H1 (cell line): ENCODE data around the gene DCLK1. TPM values are rescaled to one million over a fixed set of nuclear protein-coding genes. Genes with fewer than 3 reads are reported as not detected.

Experiments
- CTCF ChIA-PET: fragments of 300-600 bp; sonication (Branson Sonifier 250); formaldehyde crosslinking; loops from one replicate; lab custom pipeline; 2021; ENCODE audit not compliant: partially characterized antibody; lab: Charles Lee
- POLR2A ChIA-PET: fragments of 300-600 bp; sonication (Branson Sonifier 250); formaldehyde crosslinking; loops from one replicate; lab custom pipeline; 2021; ENCODE audit warnings: inconsistent platforms; ENCODE audit not compliant: partially characterized antibody; lab: Charles Lee
- DNase-seq, 2 experiments: peaks; one replicate each; pipeline versions ENCODE4 v3.0.0 to v3.0.0-alpha.2; 2010 to 2022; ENCODE audit warnings: low spot score in 2 of 2, low read depth in 1 of 2, mixed read lengths in 1 of 2
- FAIRE-seq: peaks from 2 replicates; lab custom pipeline; 2011; peaks lifted over from hg19 to GRCh38; lab: Jason Lieb, UNC
- H2AFZ ChIP-seq: 2 replicates; pipeline ENCODE4 v1.8.1; 2012; ENCODE audit warnings: low read length, inconsistent platforms
- H2AK5ac ChIP-seq: 2 replicates; pipeline ENCODE4 v1.6.1; 2013; ENCODE audit warnings: low read depth, low read length
- H2BK120ac ChIP-seq: replicated peaks from 2 replicates; pipeline ENCODE3; 2013; ENCODE audit warnings: low read depth, low read length, inconsistent platforms
- H2BK12ac ChIP-seq: 2 replicates; pipeline ENCODE4 v1.6.1; 2013; ENCODE audit warnings: low read depth, low read length
- H2BK15ac ChIP-seq: 2 replicates; pipeline ENCODE4 v1.6.1; 2013; ENCODE audit warnings: low read length
- H2BK20ac ChIP-seq: 2 replicates; pipeline ENCODE4 v1.6.1; 2013; ENCODE audit warnings: low read length
- H2BK5ac ChIP-seq: 2 replicates; pipeline ENCODE4 v1.6.1; 2013; ENCODE audit warnings: low read depth, low read length
- H3K14ac ChIP-seq: 2 replicates; pipeline ENCODE4 v1.6.1; 2013; ENCODE audit warnings: inconsistent platforms; ENCODE audit not compliant: insufficient read length
- H3K18ac ChIP-seq: 2 replicates; pipeline ENCODE4 v1.6.1; 2013; ENCODE audit warnings: low read length; ENCODE audit errors: extremely low read depth
- H3K23ac ChIP-seq: 2 replicates; pipeline ENCODE4 v1.6.1; 2013; ENCODE audit warnings: inconsistent platforms; ENCODE audit not compliant: insufficient read length
- H3K23me2 ChIP-seq: 2 replicates; pipeline ENCODE4 v1.6.1; 2013; ENCODE audit warnings: low read depth, low read length
- H3K27ac ChIP-seq: 2 replicates; pipeline ENCODE4 v1.6.1; 2011; ENCODE audit warnings: low read depth, low read length, inconsistent platforms
- H3K27me3 ChIP-seq, 4 experiments: replicated peaks in 1 of 4; 1 replicate in 1 of 4; 2 replicates in 3 of 4; pipeline versions ENCODE4 v1.6.1 to v1.8.1; 2011 to 2013; ENCODE audit warnings: low read length in 3 of 4, mild to moderate bottlenecking in 3 of 4, inconsistent platforms in 2 of 4, mixed read lengths in 2 of 4, moderate library complexity in 1 of 4; ENCODE audit not compliant: control insufficient read depth in 3 of 4, insufficient read depth in 3 of 4; ENCODE audit errors: extremely low read depth in 1 of 4
- H3K36me3 ChIP-seq, 4 experiments: 2 replicates each; pipeline versions ENCODE4 v1.6.1 to v1.8.1; 2011 to 2013; ENCODE audit warnings: mild to moderate bottlenecking in 4 of 4, low read length in 3 of 4, moderate library complexity in 2 of 4, control low read depth in 1 of 4, inconsistent platforms in 1 of 4; ENCODE audit not compliant: insufficient read depth in 4 of 4, control insufficient read depth in 2 of 4
- H3K4ac ChIP-seq: replicated peaks from 2 replicates; pipeline ENCODE3; 2013; ENCODE audit warnings: low read length, low read depth, mixed read lengths, inconsistent platforms; ENCODE audit not compliant: insufficient read length
- H3K4me1 ChIP-seq, 4 experiments: replicated peaks in 1 of 4; 1 replicate in 1 of 4; 2 replicates in 3 of 4; pipeline versions ENCODE4 v1.6.1 to v1.8.1; 2011 to 2013; ENCODE audit warnings: low read length in 3 of 4, inconsistent platforms in 2 of 4, mixed read lengths in 1 of 4; ENCODE audit not compliant: insufficient read depth in 4 of 4, control insufficient read depth in 3 of 4
- H3K4me2 ChIP-seq, 2 experiments: 2 replicates each; pipeline versions ENCODE4 v1.6.1 to v1.8.1; 2011 to 2013; ENCODE audit warnings: low read depth in 2 of 2, low read length in 2 of 2, control low read depth in 1 of 2, inconsistent platforms in 1 of 2, mild to moderate bottlenecking in 1 of 2; ENCODE audit not compliant: insufficient read depth in 1 of 2
- H3K4me3 ChIP-seq, 4 experiments: fragments of 200-600, 300-600 bp in 1 of 4; sonication (generic), shearing (Covaris generic), sonication (Bioruptor Twin) in 1 of 4; 2 replicates each; pipeline versions ENCODE4 v1.5.1 to v1.8.1; 2011 to 2016; ENCODE audit warnings: low read length in 4 of 4, low read depth in 3 of 4, control low read depth in 2 of 4, inconsistent platforms in 2 of 4, mild to moderate bottlenecking in 2 of 4, mixed read lengths in 1 of 4, moderate library complexity in 1 of 4; ENCODE audit not compliant: insufficient read depth in 2 of 4; ENCODE audit errors: extremely low read depth in 1 of 4
- H3K56ac ChIP-seq: replicated peaks from 2 replicates; pipeline ENCODE3; 2013; ENCODE audit warnings: low read depth, mild to moderate bottlenecking, mixed read lengths, low read length, inconsistent platforms; ENCODE audit not compliant: insufficient read length
- H3K79me1 ChIP-seq: 2 replicates; pipeline ENCODE4 v1.6.1; 2013; ENCODE audit warnings: low read depth, low read length, control low read depth
- H3K79me2 ChIP-seq, 2 experiments: 2 replicates each; pipeline versions ENCODE4 v1.6.1 to v1.8.1; 2012 to 2013; ENCODE audit warnings: low read length in 2 of 2, mild to moderate bottlenecking in 2 of 2, inconsistent platforms in 1 of 2; ENCODE audit not compliant: insufficient read depth in 2 of 2, control insufficient read depth in 1 of 2
- H3K9ac ChIP-seq, 4 experiments: replicated peaks in 1 of 4; 1 replicate in 1 of 4; 2 replicates in 3 of 4; pipeline versions ENCODE4 v1.6.1 to v1.8.1; 2011 to 2013; ENCODE audit warnings: low read depth in 3 of 4, low read length in 3 of 4, control low read depth in 2 of 4, mild to moderate bottlenecking in 2 of 4, moderate library complexity in 2 of 4, inconsistent platforms in 1 of 4; ENCODE audit errors: extremely low read depth in 1 of 4
- H3K9me3 ChIP-seq, 2 experiments: 2 replicates each; pipeline versions ENCODE4 v1.6.1 to v1.8.1; 2012 to 2013; ENCODE audit warnings: mild to moderate bottlenecking in 2 of 2, moderate library complexity in 2 of 2, control low read depth in 1 of 2, inconsistent platforms in 1 of 2, low read depth in 1 of 2, low read length in 1 of 2, mixed read lengths in 1 of 2; ENCODE audit not compliant: insufficient read depth in 2 of 2
- H4K20me1 ChIP-seq, 2 experiments: replicated peaks in 1 of 2; 2 replicates each; pipeline versions ENCODE3 to v1.8.1; 2011 to 2013; ENCODE audit warnings: inconsistent platforms in 2 of 2, low read length in 2 of 2, mild to moderate bottlenecking in 1 of 2; ENCODE audit not compliant: insufficient read depth in 2 of 2, control insufficient read depth in 1 of 2
- H4K5ac ChIP-seq: 2 replicates; pipeline ENCODE4 v1.6.1; 2013; ENCODE audit warnings: low read length, low read depth, mixed read lengths, inconsistent platforms; ENCODE audit not compliant: insufficient read length
- H4K8ac ChIP-seq: 2 replicates; pipeline ENCODE4 v1.8.0; 2013; ENCODE audit warnings: mild to moderate bottlenecking, moderate library complexity, low read length, inconsistent platforms; ENCODE audit not compliant: insufficient read depth; ENCODE audit errors: extremely low read depth
- H4K91ac ChIP-seq: replicated peaks from 2 replicates; pipeline ENCODE3; 2013; ENCODE audit warnings: low read length, mixed read lengths, inconsistent platforms; ENCODE audit not compliant: insufficient read length
- ATF3 ChIP-seq: IDR thresholded peaks from 2 replicates; pipeline ENCODE4 v1.6.1; 2011; ENCODE audit warnings: low read depth, mild to moderate bottlenecking, low read length; ENCODE audit not compliant: insufficient read depth
- BRCA1 ChIP-seq: IDR thresholded peaks from 2 replicates; pipeline ENCODE4 v1.6.1; 2012; ENCODE audit warnings: low read depth, low read length, improper control_type of control experiment
- CBX5 ChIP-seq: fragments of 300-800, 300-1000 bp; sonication (generic); IDR thresholded peaks from 2 replicates; pipeline ENCODE4 v1.7.1; 2016; ENCODE audit warnings: antibody characterized with exemption, low read length, low read depth
- CHD1 ChIP-seq: IDR thresholded peaks from 2 replicates; pipeline ENCODE4 v1.6.1; 2012; ENCODE audit warnings: low read depth, low read length, improper control_type of control experiment
- E2F6 ChIP-seq: IDR thresholded peaks from 2 replicates; pipeline ENCODE4 v1.6.1; 2012; ENCODE audit warnings: inconsistent platforms
- JUN ChIP-seq: IDR thresholded peaks from 2 replicates; pipeline ENCODE4 v1.6.1; 2011; ENCODE audit warnings: low read depth, mild to moderate bottlenecking, improper control_type of control experiment, low read length
- KDM1A ChIP-seq: fragments of 200-600, 300-600 bp; sonication (generic); IDR thresholded peaks from 2 replicates; pipeline ENCODE4 v1.7.1; 2016; ENCODE audit warnings: mild to moderate bottlenecking, low read length, borderline replicate concordance
- RFX5 ChIP-seq: IDR thresholded peaks from 2 replicates; pipeline ENCODE4 v1.6.1; 2011; ENCODE audit warnings: low read depth, low read length, improper control_type of control experiment, borderline replicate concordance
- RXRA ChIP-seq: IDR thresholded peaks from 2 replicates; pipeline ENCODE4 v1.6.1; 2011; ENCODE audit warnings: low read depth, mild to moderate bottlenecking, low read length, moderate library complexity; ENCODE audit not compliant: insufficient read depth
- SIN3A ChIP-seq, 2 experiments: IDR thresholded peaks in 1 of 2; conservative IDR thresholded peaks in 1 of 2; 2 replicates each; pipeline ENCODE4 v1.6.1; 2011 to 2012; ENCODE audit warnings: low read length in 2 of 2, improper control_type of control experiment in 1 of 2, low read depth in 1 of 2, mild to moderate bottlenecking in 1 of 2
- SP1 ChIP-seq: IDR thresholded peaks from 2 replicates; pipeline ENCODE4 v1.6.1; 2011; ENCODE audit warnings: low read depth, low read length
- TBP ChIP-seq: IDR thresholded peaks from 2 replicates; pipeline ENCODE4 v1.6.1; 2011; ENCODE audit warnings: low read depth, low read length, improper control_type of control experiment
- TCF12 ChIP-seq: IDR thresholded peaks from 2 replicates; pipeline ENCODE4 v1.6.1; 2011; ENCODE audit warnings: low read depth, mild to moderate bottlenecking, low read length
- WGBS, 2 experiments: shearing (Covaris generic) in 1 of 2; methylation state at CpG; one replicate each; pipeline versions ENCODE4 v1.1.6 to v1.1.7; 2013 to 2015; ENCODE audit warnings: low lambda C conversion rate in 2 of 2, mixed read lengths in 2 of 2, inconsistent platforms in 1 of 2, low coverage in 1 of 2, missing lambda C conversion rate in 1 of 2; ENCODE audit not compliant: insufficient replicate concordance in 2 of 2, insufficient coverage in 1 of 2, insufficient read length in 1 of 2; ENCODE audit errors: extremely low coverage in 1 of 2, missing lambda C conversion rate in 1 of 2; 5-methylcytosine and 5-hydroxymethylcytosine counted together
- polyA plus RNA-seq, 7 experiments: library from polyadenylated mRNA; depleted of rRNA in 3 of 7; stranded (reverse) in 5 of 7; unstranded in 2 of 7; fragments of >200 nt in 5 of 7; fragments of 200-250 nt in 2 of 7; gene quantifications; 1 replicate in 5 of 7; 2 replicates in 1 of 7; 4 replicates in 1 of 7; pipeline versions ENCODE4 v1.2.1 to v1.2.3, GENCODE V29; 2011 to 2013; ENCODE audit warnings: missing spikeins in 2 of 7, mixed read lengths in 2 of 7
- total RNA-seq: library from RNA; stranded (reverse); fragmentation: NEBNext Ultra II Directional; extraction: Animal tissue kit (Norgen Biotek cat#: 25700); gene quantifications from 2 replicates; pipeline ENCODE4 v1.2.1, GENCODE V29; 2021

DCLK1 gene
- total and polyA plus RNA-seq, 2 of the 8 experiments (the other 6 are each of a cell fraction or from before 2014, with no cell fraction given) = 22.8 to 41.0 TPM

- Histone ChIP-seq H3K27me3 (no peaks in the 10 kb centered on the region), H4K8ac (no peak overlapping the region), H2BK15ac (no peak overlapping the region), H3K14ac (no peak overlapping the region), H3K18ac (no peak overlapping the region), H2BK20ac (no peak overlapping the region), H2AK5ac (no peak overlapping the region), H3K4me2 (no peak overlapping the region), H3K23ac (no peak overlapping the region), H2BK5ac (no peak overlapping the region), H3K79me1 (no peaks in the 10 kb centered on the region), H3K27ac (no peak overlapping the region), H2BK12ac (no peak overlapping the region), H2AFZ (no peak overlapping the region), H3K79me2 (no peaks in the 10 kb centered on the region), H4K20me1 (no peaks in the 10 kb centered on the region), H3K4ac (no peak overlapping the region), H3K36me3 (no peaks in the 10 kb centered on the region; a peak in 1 of 8 replicates), H4K91ac (no peak overlapping the region), H3K56ac (no peak overlapping the region), H3K9me3 (peaks cover 13 to 15% of the 10 kb centered on the region in 2 experiments; a peak in 2 of 4 replicates), H4K5ac (no peak overlapping the region), H3K4me3 (no peak overlapping the region), H2BK120ac (no peak overlapping the region), H3K4me1 (no peaks in the 10 kb centered on the region), H3K9ac (no peak overlapping the region), H3K23me2 (no peaks in the 10 kb centered on the region)
- no peak for DNase-seq
- no peak for FAIRE-seq
- 83% methylated on average over 1 of the region's 1 CpG; no CpG with 5 or more reads in 1 of the 2 experiments for WGBS, 2 experiments
- ChIA-PET POLR2A (no interaction called here), CTCF (no interaction called here)
- TF ChIP-seq BRCA1 (no peak), CBX5 (no peak), JUN (no peak), ATF3 (no peak), TCF12 (no peak), SP1 (no peak), E2F6 (no peak), TBP (no peak), KDM1A (no peak), SIN3A (conservative IDR thresholded peaks at IDR 0.05 in 1 of 2, IDR thresholded peaks at IDR 0.05 in 1 of 2; ENCODE audit: low read depth in 1 of 2, low read length in 2 of 2) (no peak), RXRA (no peak), RFX5 (no peak), CHD1 (no peak)
These were observed 165.2 kb downstream of the DCLK1 start for GRCh38 chr13:35966024-35966423.
